Measurements from ENCODE around the gene STEAP1B.

The STEAP1B gene

DNA sequence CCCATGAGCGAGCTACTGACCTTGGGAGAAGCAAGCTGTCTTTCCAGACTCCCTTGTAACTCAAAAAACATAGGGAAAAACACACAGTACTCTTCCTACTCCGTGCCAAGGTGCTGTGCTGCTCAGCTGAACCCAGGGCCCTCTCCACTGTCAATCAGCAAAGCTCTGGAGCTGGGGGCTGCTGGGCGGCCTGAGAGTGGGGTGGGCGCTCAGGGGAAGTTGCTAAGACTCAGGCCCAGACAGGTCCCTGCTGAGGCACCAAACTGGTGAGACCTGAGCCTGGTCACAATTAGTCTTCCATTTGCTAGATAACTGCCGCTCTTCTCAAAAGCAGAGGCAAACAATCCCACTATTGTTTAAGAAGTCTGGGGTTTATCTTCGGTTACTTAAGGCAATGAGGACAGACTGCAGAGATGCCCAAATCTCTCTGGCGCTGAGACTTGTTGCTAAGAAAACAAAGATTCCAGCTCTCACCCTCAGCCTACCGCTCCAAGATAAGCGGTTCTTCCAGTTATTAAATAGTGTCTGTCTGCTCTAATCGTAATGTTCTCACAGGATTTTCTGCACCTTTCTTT is 22.0 kb downstream of the STEAP1B start:
- peak overlapping the region; percentile 77 for H3K27ac ChIP-seq (ENCODE audit: low read depth, low read length, severe bottlenecking)
- no peak overlapping the region for H3K4me3 ChIP-seq (ENCODE audit: extremely low read depth, insufficient read depth, low read length, poor library complexity, severe bottlenecking)
- peaks cover 13% of the 10 kb centered on the region for H3K4me1 ChIP-seq (ENCODE audit: control insufficient read depth, insufficient read depth, low read length, poor library complexity, severe bottlenecking)
- H3K36me3 ChIP-seq (ENCODE audit: control insufficient read depth, insufficient read depth, low read length): no peaks in the 10 kb centered on the region
- H3K9me3 ChIP-seq (ENCODE audit: control insufficient read depth, low read length): no peaks in the 10 kb centered on the region
- 80 to 90% methylated on average over 6 to 7 of the region's 10 CpGs for WGBS, 2 experiments (ENCODE audit: insufficient coverage in 2 of 2)

- Histone ChIP-seq H3K27ac (ENCODE audit: low read depth, low read length, severe bottlenecking) (peak overlapping the region; percentile 77), H3K4me1 (ENCODE audit: control insufficient read depth, insufficient read depth, low read length, poor library complexity, severe bottlenecking) (peaks cover 10% of the 10 kb centered on the region), H3K36me3 (ENCODE audit: control insufficient read depth, insufficient read depth, low read length) (no peaks in the 10 kb centered on the region), H3K4me3 (ENCODE audit: extremely low read depth, insufficient read depth, low read length, poor library complexity, severe bottlenecking) (no peak overlapping the region), H3K9me3 (ENCODE audit: control insufficient read depth, low read length) (no peaks in the 10 kb centered on the region)
- WGBS, 2 experiments (ENCODE audit: insufficient coverage in 2 of 2): 86 to 100% methylated on average over 1 to 4 of the region's 4 CpGs
Measured at GRCh38 chr7:22477262-22477661, 22.7 kb downstream of the STEAP1B start.

DNA sequence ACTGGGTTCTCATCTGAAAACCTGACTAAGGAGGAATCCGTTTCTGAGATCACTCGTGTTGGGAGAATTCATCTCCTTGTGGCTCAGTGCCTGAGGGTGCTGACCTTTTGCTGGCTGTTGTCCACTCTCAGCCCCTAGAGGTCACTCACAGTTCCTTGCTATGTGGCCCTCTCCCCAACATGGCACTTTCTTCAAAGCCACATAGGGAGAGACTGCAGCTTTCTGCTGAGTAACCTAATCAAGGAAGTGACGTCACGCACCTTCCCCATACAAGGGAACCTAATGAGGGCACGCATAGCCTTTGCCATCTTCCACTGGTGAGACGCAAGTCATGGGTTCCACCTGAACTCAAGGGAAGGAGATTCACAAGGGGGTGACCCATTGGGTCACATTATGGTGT is 23.2 kb downstream of the STEAP1B start:
- WGBS, 2 experiments (ENCODE audit: insufficient coverage in 2 of 2): 95 to 96% methylated on average over 3 to 6 of the region's 6 CpGs
- no peaks in the 10 kb centered on the region for H3K36me3 ChIP-seq (ENCODE audit: control insufficient read depth, insufficient read depth, low read length)
- H3K27ac ChIP-seq (ENCODE audit: low read depth, low read length, severe bottlenecking): no peak overlapping the region
- H3K9me3 ChIP-seq (ENCODE audit: control insufficient read depth, low read length): no peaks in the 10 kb centered on the region
- peaks cover 10% of the 10 kb centered on the region for H3K4me1 ChIP-seq (ENCODE audit: control insufficient read depth, insufficient read depth, low read length, poor library complexity, severe bottlenecking)
- no peak overlapping the region for H3K4me3 ChIP-seq (ENCODE audit: extremely low read depth, insufficient read depth, low read length, poor library complexity, severe bottlenecking)

DNA sequence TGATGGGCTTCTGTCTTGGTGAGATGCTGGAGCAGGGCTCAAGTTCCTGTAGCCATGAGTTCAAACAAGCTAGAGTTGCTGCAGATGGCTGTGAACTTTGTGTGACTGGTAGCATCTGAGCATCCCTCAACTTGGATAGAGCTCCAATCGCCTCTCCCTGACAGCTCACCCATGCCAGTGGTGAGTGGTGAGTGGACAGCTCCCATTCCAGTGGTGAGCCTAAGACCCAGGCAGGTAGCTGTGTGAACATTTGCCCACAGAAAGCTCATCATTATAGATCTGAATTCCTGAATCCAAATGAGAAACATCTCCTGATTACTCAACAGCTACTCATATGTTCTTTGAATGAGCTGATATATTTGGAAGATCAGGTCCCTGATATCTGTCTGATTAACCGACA is 25.3 kb downstream of the STEAP1B start:
- no peaks in the 10 kb centered on the region for H3K9me3 ChIP-seq (ENCODE audit: control insufficient read depth, low read length)
- 80 to 90% methylated on average over 2 of the region's 2 CpGs for WGBS, 2 experiments (ENCODE audit: insufficient coverage in 2 of 2)

DNA sequence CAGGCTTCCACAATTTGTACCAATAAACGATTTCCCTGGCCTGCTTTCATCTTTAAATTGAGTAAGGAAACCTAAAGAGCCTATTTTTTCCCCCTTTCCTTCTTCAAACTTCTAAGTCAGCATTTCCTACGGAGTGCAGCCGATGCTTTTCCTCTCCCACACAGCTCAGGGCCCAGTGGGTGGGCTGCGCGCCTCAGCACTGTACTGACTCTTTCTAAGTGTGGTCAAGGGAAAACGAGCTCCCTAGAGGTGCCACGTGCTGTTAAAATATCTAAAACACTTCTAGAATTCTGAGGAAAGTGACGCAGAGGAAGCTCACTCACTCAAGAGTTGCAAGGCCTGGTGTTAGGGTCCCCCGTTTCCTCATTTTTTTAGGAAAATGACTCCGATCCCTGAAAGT is 29.0 kb downstream of the STEAP1B start:
- 76 to 88% methylated on average over 4 to 8 of the region's 10 CpGs for WGBS, 2 experiments (ENCODE audit: insufficient coverage in 2 of 2)
- Histone ChIP-seq H3K27ac (ENCODE audit: low read depth, low read length, severe bottlenecking) (no peak overlapping the region), H3K9me3 (ENCODE audit: control insufficient read depth, low read length) (no peaks in the 10 kb centered on the region), H3K36me3 (ENCODE audit: control insufficient read depth, insufficient read depth, low read length) (no peaks in the 10 kb centered on the region), H3K4me3 (ENCODE audit: extremely low read depth, insufficient read depth, low read length, poor library complexity, severe bottlenecking) (no peak overlapping the region), H3K4me1 (ENCODE audit: control insufficient read depth, insufficient read depth, low read length, poor library complexity, severe bottlenecking) (no peaks in the 10 kb centered on the region)

More for the DNA sequence above, 25.3 kb downstream of the STEAP1B start:
- Histone ChIP-seq H3K4me3 (ENCODE audit: extremely low read depth, insufficient read depth, low read length, poor library complexity, severe bottlenecking) (no peak overlapping the region), H3K27ac (ENCODE audit: low read depth, low read length, severe bottlenecking) (no peak overlapping the region), H3K36me3 (ENCODE audit: control insufficient read depth, insufficient read depth, low read length) (no peaks in the 10 kb centered on the region), H3K4me1 (ENCODE audit: control insufficient read depth, insufficient read depth, low read length, poor library complexity, severe bottlenecking) (peaks cover 10% of the 10 kb centered on the region)

DNA sequence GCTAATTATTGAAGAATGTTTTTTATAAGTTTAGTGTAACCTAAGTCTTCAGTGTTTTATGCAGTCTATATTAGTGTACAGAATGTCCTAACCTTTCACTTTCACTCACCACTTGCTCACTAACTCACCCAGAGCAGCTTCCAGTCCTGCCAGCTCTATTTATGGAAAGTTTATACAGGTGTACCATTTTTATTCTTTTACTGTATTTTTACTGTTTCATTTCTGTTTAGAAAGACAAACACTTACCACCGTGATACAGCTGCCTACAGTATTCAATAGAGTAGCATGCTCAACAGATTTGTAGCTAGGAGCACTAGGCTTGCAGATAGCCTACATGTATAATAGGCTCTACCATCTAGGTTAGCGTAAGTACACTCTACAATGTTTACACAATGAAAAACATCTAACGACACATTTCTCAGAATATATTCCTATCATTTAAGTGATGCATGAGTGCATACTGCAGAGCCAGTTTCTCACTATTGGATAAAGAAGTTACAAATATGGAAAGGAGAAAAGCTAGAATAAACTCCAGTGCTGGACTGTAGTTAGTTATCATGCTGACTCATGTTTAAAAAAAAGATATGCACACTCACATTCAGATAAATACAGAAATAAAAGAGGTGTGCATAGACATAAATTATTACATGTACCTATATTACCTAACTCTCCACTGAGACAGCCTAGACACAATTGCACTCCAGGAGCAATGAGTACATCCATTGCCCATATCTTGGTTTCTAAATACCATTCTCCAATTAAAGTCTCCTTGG is 30.4 kb downstream of the STEAP1B start:
- 100% methylated on average over 1 of the region's 3 CpGs for WGBS, 2 experiments (ENCODE audit: insufficient coverage in 2 of 2)
- H3K27ac ChIP-seq (ENCODE audit: low read depth, low read length, severe bottlenecking): no peak overlapping the region
- H3K36me3 ChIP-seq (ENCODE audit: control insufficient read depth, insufficient read depth, low read length): no peaks in the 10 kb centered on the region

DNA sequence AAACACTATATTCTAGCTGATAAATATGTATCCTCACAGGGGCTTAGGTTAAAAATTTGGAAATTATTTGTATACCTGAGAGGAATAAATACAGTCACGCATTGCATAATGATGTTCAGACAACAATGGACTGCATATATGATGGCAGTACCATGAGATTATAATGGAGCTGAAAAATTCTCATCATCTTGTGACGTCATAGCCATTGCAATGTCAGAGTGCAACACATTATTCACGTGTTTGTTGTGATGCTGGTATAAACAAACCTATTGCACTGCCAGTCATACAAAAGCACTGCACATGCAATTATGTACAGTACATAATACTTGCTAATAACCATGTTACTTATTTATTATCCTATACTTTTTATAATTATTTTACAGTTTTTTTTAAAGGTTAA is 31.4 kb downstream of the STEAP1B start:
- Histone ChIP-seq H3K36me3 (ENCODE audit: control insufficient read depth, insufficient read depth, low read length) (no peaks in the 10 kb centered on the region), H3K9me3 (ENCODE audit: control insufficient read depth, low read length) (no peaks in the 10 kb centered on the region), H3K27ac (ENCODE audit: low read depth, low read length, severe bottlenecking) (no peak overlapping the region), H3K4me3 (ENCODE audit: extremely low read depth, insufficient read depth, low read length, poor library complexity, severe bottlenecking) (no peak overlapping the region), H3K4me1 (ENCODE audit: control insufficient read depth, insufficient read depth, low read length, poor library complexity, severe bottlenecking) (no peaks in the 10 kb centered on the region)
- WGBS, 2 experiments (ENCODE audit: insufficient coverage in 2 of 2): 100% methylated on average over 2 to 3 of the region's 3 CpGs

More for the DNA sequence above, 30.4 kb downstream of the STEAP1B start:
- no peaks in the 10 kb centered on the region for H3K4me1 ChIP-seq (ENCODE audit: control insufficient read depth, insufficient read depth, low read length, poor library complexity, severe bottlenecking)
- no peak overlapping the region for H3K4me3 ChIP-seq (ENCODE audit: extremely low read depth, insufficient read depth, low read length, poor library complexity, severe bottlenecking)
- no peaks in the 10 kb centered on the region for H3K9me3 ChIP-seq (ENCODE audit: control insufficient read depth, low read length)

- Histone ChIP-seq H3K9me3 (ENCODE audit: control insufficient read depth, low read length) (no peaks in the 10 kb centered on the region), H3K27ac (ENCODE audit: low read depth, low read length, severe bottlenecking) (no peak overlapping the region), H3K36me3 (ENCODE audit: control insufficient read depth, insufficient read depth, low read length) (no peaks in the 10 kb centered on the region), H3K4me3 (ENCODE audit: extremely low read depth, insufficient read depth, low read length, poor library complexity, severe bottlenecking) (no peak overlapping the region), H3K4me1 (ENCODE audit: control insufficient read depth, insufficient read depth, low read length, poor library complexity, severe bottlenecking) (no peaks in the 10 kb centered on the region)
- WGBS, 2 experiments (ENCODE audit: insufficient coverage in 2 of 2): 82 to 98% methylated on average over 3 to 4 of the region's 4 CpGs
Measured at GRCh38 chr7:22464299-22464698, 35.7 kb downstream of the STEAP1B start.

DNA sequence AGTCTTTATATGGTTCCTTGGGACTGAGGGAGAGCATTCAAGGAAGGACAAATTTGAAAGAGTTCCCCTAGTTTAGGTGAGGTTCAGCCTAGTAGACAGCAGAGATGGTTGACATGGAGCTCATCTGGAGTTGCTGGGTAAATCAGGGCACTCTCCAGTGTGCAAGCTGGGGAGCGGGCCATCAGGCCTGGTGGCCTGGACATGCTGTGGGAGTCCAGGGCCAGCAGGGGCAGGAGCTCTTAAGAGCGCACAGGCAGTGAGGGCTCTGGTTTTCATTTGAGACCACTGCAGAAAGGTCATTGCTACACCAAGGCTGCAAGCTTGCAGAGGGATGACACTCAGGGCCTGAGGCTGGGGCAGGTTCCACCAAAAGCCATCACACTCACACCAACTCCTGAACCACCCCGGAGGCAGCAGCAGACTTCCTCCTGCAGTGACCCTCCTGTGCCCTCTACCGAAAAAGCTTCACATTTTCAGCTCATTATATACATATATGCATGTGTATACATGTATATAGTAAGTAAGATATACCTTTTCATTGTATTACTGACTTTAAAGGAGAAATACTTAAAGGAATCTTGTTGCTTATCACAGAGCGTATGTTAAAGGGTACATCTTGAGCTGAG is 39.5 kb downstream of the STEAP1B start:
- H3K4me1 ChIP-seq (ENCODE audit: control insufficient read depth, insufficient read depth, low read length, poor library complexity, severe bottlenecking): no peaks in the 10 kb centered on the region
- H3K9me3 ChIP-seq (ENCODE audit: control insufficient read depth, low read length): no peaks in the 10 kb centered on the region
- H3K27ac ChIP-seq (ENCODE audit: low read depth, low read length, severe bottlenecking): no peak overlapping the region
- WGBS, 2 experiments (ENCODE audit: insufficient coverage in 2 of 2): 87 to 93% methylated on average over 3 of the region's 5 CpGs
- no peaks in the 10 kb centered on the region for H3K36me3 ChIP-seq (ENCODE audit: control insufficient read depth, insufficient read depth, low read length)
- no peak overlapping the region for H3K4me3 ChIP-seq (ENCODE audit: extremely low read depth, insufficient read depth, low read length, poor library complexity, severe bottlenecking)

DNA sequence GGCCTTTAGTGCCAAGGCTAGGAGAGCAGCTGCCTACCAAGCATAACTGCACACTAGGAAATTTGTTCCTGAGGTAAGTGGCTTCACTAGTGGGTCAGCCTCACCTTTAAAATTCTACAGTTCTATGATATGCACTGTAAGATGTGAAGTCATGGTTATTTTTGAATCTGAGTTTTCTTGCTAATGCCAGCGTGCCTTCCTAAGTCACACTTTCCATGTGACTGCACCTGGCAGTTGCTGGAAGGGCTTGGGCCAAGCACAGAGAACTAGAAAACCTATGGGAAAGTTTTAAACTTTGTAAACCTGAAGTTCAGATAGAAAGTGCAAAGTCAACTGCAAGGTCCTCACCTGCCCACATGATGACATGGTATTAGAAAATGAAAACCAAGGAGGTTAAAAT is 42.5 kb downstream of the STEAP1B start:
- no peak overlapping the region for H3K27ac ChIP-seq (ENCODE audit: low read depth, low read length, severe bottlenecking)
- 89 to 100% methylated on average over 1 of the region's 1 CpG for WGBS, 2 experiments (ENCODE audit: insufficient coverage in 2 of 2)
- no peaks in the 10 kb centered on the region for H3K4me1 ChIP-seq (ENCODE audit: control insufficient read depth, insufficient read depth, low read length, poor library complexity, severe bottlenecking)
- H3K9me3 ChIP-seq (ENCODE audit: control insufficient read depth, low read length): no peaks in the 10 kb centered on the region
- no peak overlapping the region for H3K4me3 ChIP-seq (ENCODE audit: extremely low read depth, insufficient read depth, low read length, poor library complexity, severe bottlenecking)
- no peaks in the 10 kb centered on the region for H3K36me3 ChIP-seq (ENCODE audit: control insufficient read depth, insufficient read depth, low read length)

DNA sequence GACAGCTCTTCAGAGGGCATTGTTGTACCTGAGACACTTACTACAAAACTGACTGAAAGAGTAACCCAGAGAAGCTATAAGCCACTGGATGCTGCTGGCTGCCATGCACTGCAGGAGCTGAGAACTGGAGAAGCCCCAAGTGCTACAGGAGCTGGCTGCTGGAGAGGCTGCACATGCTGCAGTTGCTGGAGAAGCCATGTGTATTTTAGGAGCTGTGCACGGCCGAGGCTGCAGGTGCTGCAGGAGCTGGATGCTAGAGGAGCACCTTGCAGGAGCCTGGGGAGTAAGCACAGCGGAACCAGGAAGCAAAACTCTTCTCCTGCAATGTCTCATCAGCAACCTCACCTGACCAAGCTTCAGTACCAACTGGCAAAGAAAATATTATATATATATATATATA is 45.5 kb downstream of the STEAP1B start:
- Histone ChIP-seq H3K27ac (ENCODE audit: low read depth, low read length, severe bottlenecking) (no peak overlapping the region), H3K4me1 (ENCODE audit: control insufficient read depth, insufficient read depth, low read length, poor library complexity, severe bottlenecking) (no peaks in the 10 kb centered on the region), H3K36me3 (ENCODE audit: control insufficient read depth, insufficient read depth, low read length) (no peaks in the 10 kb centered on the region), H3K9me3 (ENCODE audit: control insufficient read depth, low read length) (no peaks in the 10 kb centered on the region), H3K4me3 (ENCODE audit: extremely low read depth, insufficient read depth, low read length, poor library complexity, severe bottlenecking) (no peak overlapping the region)
- no CpG with 5 or more reads among the region's 3 CpGs for WGBS, 2 experiments (ENCODE audit: insufficient coverage in 2 of 2)

All from mesodermal cell (in vitro differentiated cells).